Brain pericyte (primary cell): ENCODE measurements around the gene CMTM2.
"Not testable (repeated sequence)": the region's sequence is repeated elsewhere in the genome, so short reads cannot be mapped to it uniquely, and the experiment has no call there.

ENCODE experiments used
- DNase-seq: peaks from one replicate; pipeline ENCODE4 v3.0.0-alpha.2; 2012; ENCODE audit warnings: low read depth, low spot score

Gene CMTM2

DNA sequence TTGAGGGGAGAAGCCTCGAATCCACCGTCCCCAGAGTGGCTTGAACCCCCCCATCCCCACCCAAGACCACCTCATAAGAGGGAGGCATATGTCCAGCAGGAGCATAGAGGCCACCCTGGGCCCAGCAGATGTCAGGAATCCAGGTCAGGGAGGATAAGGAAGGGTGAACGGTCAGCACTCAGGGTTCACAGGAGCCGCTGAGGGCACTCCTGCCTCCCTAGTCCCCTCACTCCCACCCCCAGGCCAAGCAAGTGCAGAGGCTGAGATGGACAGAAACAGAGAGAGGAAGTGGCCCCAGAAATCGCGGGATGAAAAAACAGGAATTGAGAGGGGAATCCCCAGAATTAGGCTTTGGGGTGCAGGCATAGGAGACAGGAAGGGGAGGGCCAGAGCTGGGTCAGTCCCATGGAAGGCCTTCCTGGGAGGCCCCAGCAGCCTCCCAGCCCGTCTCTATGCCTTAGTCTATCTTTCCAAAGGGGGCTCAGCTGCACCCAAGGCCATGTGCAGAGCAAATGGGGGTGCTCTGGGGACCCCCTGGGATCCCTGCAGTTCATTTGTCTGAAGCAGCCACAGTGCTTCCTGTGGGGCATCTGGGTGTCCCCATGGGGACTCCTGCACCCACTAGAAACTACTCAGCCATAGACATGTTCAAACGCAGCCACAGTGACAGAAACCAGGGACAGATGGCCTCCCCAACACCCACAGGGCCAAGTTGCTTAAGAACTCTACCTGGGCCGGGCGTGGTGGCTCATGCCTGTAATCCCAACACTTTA lies 26.9 kb downstream of the CMTM2 start:
- no peak for DNase-seq

DNA sequence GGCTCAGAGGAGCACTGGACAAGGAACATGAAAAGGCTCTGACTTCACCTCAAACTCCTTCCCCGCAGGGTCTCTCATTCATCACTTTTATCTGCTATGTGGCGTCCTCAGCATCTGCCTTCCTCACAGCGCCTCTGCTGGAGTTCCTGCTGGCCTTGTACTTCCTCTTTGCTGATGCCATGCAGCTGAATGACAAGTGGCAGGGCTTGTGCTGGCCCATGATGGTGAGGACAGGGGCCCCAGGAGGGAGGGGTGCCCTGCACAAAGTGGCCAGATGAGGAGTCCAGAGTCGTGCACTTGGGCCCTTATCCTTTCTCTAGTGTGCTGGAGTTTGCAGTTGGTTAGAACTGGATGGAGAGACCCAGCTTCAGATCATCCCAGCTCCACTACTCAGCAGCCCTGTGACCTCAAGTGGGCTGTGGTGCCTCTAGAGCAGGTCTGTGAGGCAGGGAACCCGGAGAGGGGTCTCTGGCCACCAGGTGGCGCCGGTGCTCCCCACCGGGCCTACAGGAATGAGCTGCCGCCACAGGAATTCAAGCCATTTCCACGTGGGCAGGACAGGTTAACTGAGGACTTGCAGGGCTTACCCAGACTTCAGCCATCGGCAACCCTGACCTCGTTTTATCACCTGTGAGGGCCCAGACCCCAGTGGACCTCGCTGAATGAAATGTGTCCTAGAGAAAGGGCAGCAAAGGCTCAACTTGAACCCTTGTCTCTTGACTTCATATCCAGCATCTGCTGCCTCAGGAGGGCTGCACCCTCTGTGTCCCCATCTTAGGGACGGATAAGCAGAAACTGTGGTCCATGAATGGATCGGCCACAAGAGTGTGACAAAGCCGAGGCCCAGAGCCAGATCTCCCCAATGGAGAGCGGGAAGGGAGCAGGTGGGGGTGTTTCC lies 29.2 kb downstream of the CMTM2 start:
- no peak for DNase-seq

DNA sequence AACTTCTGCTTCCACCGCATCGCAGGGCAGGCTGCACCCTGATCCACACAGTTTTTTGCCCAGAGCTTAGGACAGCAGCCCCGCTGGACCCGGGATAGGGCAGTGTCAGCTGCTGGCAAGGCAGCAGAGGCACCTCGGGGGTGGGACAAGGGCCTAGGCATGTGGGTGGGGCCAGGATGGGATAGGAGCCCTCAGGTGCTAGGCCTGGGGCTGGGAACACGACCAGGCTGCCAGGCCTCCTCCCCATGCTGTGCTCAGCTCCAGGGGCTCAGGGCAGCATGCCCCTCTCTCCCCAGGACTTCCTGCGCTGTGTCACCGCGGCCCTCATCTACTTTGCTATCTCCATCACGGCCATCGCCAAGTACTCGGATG lies 29.9 kb downstream of the CMTM2 start:
- DNase-seq, result no peak

GRCh38 chr16:66610111-66610820 lies 31.0 kb downstream of the CMTM2 start:
- DNase-seq, result no peak

DNA sequence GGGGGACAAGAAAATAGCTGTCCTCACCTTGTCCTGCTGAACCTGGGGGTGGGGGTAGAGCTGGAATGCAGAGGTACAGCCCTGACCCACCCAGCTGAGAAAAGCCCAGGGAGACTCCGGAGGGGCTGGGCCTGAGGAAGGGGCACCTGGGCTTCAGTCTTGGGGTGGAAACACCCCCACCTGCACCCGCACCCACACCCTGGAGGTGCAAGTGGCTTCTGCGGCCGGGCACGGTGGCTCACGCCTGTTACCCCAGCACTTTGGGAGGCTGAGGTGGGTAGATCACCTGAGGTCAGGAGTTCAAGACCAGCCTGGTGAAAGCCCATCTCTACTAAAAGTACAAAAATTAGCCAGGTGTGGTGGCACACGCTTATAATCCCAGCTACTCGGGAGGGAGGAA lies 32.6 kb downstream of the CMTM2 start:
- DNase-seq, result not testable (repeated sequence)

- DNase-seq, result no peak
These were observed 33.2 kb downstream of the CMTM2 start for GRCh38 chr16:66612422-66612821.

- no peak for DNase-seq
These were observed 35.0 kb downstream of the CMTM2 start for GRCh38 chr16:66614161-66614802.

GRCh38 chr16:66616169-66616568 lies 36.9 kb downstream of the CMTM2 start:
- DNase-seq, result no peak

GRCh38 chr16:66616592-66616991 lies 37.3 kb downstream of the CMTM2 start:
- no peak for DNase-seq

GRCh38 chr16:66617010-66617434 lies 37.8 kb downstream of the CMTM2 start:
- no peak for DNase-seq

- DNase-seq, result no peak
These were observed 38.5 kb downstream of the CMTM2 start for GRCh38 chr16:66617728-66618127.

DNA sequence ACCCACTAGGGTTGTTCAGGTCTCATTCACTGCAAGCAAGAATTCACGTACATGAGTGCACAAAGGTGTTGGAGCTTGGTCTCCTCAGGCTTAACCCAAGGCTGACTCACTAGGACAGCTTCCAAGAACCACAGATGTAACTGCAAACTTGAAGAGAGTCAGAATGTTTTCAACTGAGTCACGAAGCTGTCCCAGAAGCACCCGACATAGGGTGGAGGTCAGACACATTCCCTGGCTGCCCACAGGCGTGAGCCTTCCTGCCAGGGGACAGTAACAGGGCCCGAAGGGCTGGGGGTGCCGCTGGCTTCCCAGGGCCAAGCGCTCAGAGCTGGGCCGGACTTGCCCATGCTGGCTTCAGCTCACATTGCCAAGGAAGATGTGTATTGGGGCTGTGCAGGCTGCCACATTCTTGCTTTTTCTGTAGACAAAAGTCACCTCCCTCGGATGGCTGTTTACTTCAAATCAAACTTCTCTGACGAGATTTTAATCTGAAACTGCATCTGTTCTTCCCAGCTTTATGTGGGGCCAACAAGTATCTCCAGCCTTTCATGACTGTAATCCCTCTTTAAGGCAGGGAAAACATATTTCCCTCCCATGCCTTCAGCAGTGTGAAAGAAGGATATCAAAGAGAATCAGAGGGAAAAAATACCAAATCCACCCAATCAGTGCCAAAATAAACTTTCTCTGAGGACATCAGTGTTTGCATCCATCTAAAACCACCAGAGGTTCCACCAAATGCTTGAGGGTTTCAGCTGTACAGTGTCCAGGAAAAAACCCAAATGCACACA lies 39.5 kb downstream of the CMTM2 start:
- peak; percentile 59 for DNase-seq

GRCh38 chr16:66619534-66620428 lies 40.5 kb downstream of the CMTM2 start:
- no peak for DNase-seq

GRCh38 chr16:66620429-66620795 lies 41.1 kb downstream of the CMTM2 start:
- no peak for DNase-seq

DNA sequence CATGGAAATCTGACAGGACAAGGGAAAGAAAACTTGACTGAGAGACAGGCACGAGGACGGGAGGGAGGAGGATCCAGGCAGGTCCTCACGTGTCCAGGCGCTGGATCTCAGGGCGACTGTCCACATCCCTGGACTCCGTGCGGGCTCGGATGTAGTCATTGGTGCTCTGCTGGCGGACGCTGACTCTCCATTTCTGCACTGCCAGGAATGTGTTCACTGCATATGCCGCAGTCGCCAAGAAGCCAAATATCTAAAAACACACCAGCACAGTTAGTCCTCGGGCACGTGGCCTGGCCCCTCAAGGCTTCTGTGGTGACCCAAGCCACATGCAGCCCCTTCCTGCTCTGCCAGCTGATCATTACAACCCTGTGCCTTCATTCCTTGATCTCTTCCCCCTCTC lies 42.7 kb downstream of the CMTM2 start:
- no peak for DNase-seq

DNA sequence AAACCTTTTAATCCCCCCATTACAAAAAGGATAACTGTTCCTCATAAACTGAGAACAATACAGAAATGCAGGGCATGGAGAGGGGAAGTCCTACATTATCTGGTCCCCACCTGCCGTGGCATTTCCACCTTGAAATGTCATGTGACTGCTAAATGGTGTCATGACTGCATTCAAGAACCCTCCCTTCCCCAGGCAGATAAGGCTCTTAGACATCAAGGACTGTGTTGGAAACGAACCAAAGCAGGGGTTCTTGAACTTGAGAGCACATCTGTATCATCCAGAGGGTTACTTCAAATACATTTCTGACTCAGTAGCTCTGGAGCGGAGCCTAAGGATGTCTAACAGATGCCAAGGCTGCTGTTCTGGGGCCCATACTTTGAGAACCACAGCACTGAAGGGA lies 43.6 kb downstream of the CMTM2 start:
- no peak for DNase-seq

DNA sequence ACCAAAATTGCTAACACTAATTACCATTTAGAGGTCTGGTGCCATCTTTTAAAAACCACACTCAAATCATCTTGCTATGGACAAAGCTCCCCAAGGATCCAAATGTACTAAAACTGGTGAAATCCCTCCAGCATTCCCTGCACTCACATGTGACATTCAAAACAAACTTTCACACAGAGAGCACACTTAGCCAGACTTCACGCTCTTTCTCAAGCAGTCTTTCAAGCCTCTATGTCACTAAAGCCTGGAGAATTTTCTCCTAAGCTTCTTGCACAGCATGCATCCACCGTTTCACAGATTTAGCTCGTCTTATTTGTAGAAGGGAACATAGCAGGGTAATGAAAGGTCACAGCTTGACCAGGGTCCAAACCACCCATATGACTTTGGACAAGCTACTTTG lies 44.5 kb downstream of the CMTM2 start:
- DNase-seq, result no peak

GRCh38 chr16:66627611-66628378 lies 48.5 kb downstream of the CMTM2 start:
- not testable (repeated sequence) for DNase-seq

GRCh38 chr16:66629856-66630255 lies 50.6 kb downstream of the CMTM2 start:
- DNase-seq, result no peak
